Thyroid gland (tissue), 4 donors: ENCODE data around the gene FOXP1. TPM values are rescaled to one million over a fixed set of nuclear protein-coding genes. Genes with fewer than 3 reads are reported as not detected.

Source experiments
- DNase-seq, 2 donors: peaks; one replicate each; pipeline ENCODE4 v3.0.0-alpha.2; 2019
- H3K27ac ChIP-seq, 3 donors: fragments of 200-600 bp; sonication (generic); 1 replicate in 2 of 3; 2 replicates in 1 of 3; pipeline ENCODE4 v1.5.1; 2016 to 2019; ENCODE audit warnings: mild to moderate bottlenecking in 1 of 3, moderate library complexity in 1 of 3
- H3K27me3 ChIP-seq: fragments of 200-600 bp; sonication (generic); one replicate; pipeline ENCODE4 v1.5.1; 2019
- H3K36me3 ChIP-seq, 2 donors: fragments of 200-600 bp; sonication (generic); one replicate each; pipeline ENCODE4 v1.5.1; 2016 to 2019
- H3K4me1 ChIP-seq, 2 donors: fragments of 200-600 bp; sonication (generic); one replicate each; pipeline ENCODE4 v1.5.1; 2017 to 2019
- H3K4me3 ChIP-seq, 3 donors: fragments of 200-600 bp; sonication (generic); replicated peaks in 1 of 3; 1 replicate in 2 of 3; 2 replicates in 1 of 3; pipeline ENCODE4 v1.5.1; 2016; ENCODE audit warnings: mild to moderate bottlenecking in 1 of 3
- H3K9me3 ChIP-seq: fragments of 200-600 bp; sonication (generic); one replicate; pipeline ENCODE4 v1.5.1; 2017
- CTCF ChIP-seq, 6 experiments: fragments of 200-600 bp in 3 of 6; fragments of 450-650 bp in 3 of 6; sonication (generic) in 3 of 6; IDR thresholded peaks; one replicate each; pipeline ENCODE4 v1.5.1; 2016 to 2019; ENCODE audit warnings: antibody characterized with exemption in 6 of 6, mild to moderate bottlenecking in 2 of 6, inconsistent platforms in 1 of 6, moderate library complexity in 1 of 6
- POLR2A ChIP-seq, 2 donors: fragments of 450-650 bp; IDR thresholded peaks; one replicate each; pipeline ENCODE4 v1.6.1; 2017; ENCODE audit warnings: antibody characterized with exemption in 2 of 2, mild to moderate bottlenecking in 2 of 2, moderate library complexity in 1 of 2
- WGBS, 2 donors: methylation state at CpG; one replicate each; pipeline ENCODE4 v1.1.5; 2017; 5-methylcytosine and 5-hydroxymethylcytosine counted together
- intact Hi-C: fragments of 100-400 bp; cut with DNase I; formaldehyde crosslinking; loops from one replicate; pipeline ENCODE4 v1.15.1; 2023
- total RNA-seq, 4 donors: library from RNA; depleted of rRNA; stranded (reverse); fragments of >200 nt; gene quantifications; one replicate each; pipeline ENCODE4 v1.2.3, GENCODE V29; 2016

Gene FOXP1
- total RNA-seq, 4 donors from 2014 or later, result 111 to 187 (median 141) TPM

- no peaks in the 10 kb centered on the region for H3K4me1 ChIP-seq
- no peak for DNase-seq
- WGBS, 2 donors, result 82 to 83% methylated on average over 5 of the region's 5 CpGs
- no peaks in the 10 kb centered on the region for H3K27me3 ChIP-seq
- no peak overlapping the region for H3K4me3 ChIP-seq
- intact Hi-C loops, result no loop called here
- no peaks in the 10 kb centered on the region for H3K36me3 ChIP-seq
- H3K9me3 ChIP-seq, result no peaks in the 10 kb centered on the region
- no peak overlapping the region for H3K27ac ChIP-seq
- TF ChIP-seq CTCF (IDR thresholded peaks at IDR 0.05), result no peak
- TF ChIP-seq POLR2A (IDR thresholded peaks at IDR 0.05), result no peak
These were observed 99.1 kb downstream of the FOXP1 start for GRCh38 chr3:71484452-71484851.

- no peak for DNase-seq
- TF ChIP-seq CTCF (IDR thresholded peaks at IDR 0.05) (no peak), POLR2A (IDR thresholded peaks at IDR 0.05) (no peak)
- no peak overlapping the region for H3K27ac ChIP-seq
- H3K36me3 ChIP-seq, result no peaks in the 10 kb centered on the region
- 93 to 95% methylated on average over 2 of the region's 2 CpGs for WGBS, 2 donors
- H3K4me3 ChIP-seq, result no peak overlapping the region
- H3K4me1 ChIP-seq, result no peaks in the 10 kb centered on the region
- intact Hi-C loops, result no loop called here
- no peaks in the 10 kb centered on the region for H3K9me3 ChIP-seq
- H3K27me3 ChIP-seq, result no peaks in the 10 kb centered on the region
These were observed 99.5 kb downstream of the FOXP1 start for GRCh38 chr3:71484047-71484446.

GRCh38 chr3:71482771-71483170 is 100.8 kb downstream of the FOXP1 start:
- no peak for TF ChIP-seq CTCF (IDR thresholded peaks at IDR 0.05)
- no peak for TF ChIP-seq POLR2A (IDR thresholded peaks at IDR 0.05)
- Histone ChIP-seq H3K27ac (no peak overlapping the region), H3K36me3 (no peaks in the 10 kb centered on the region), H3K9me3 (no peaks in the 10 kb centered on the region), H3K4me3 (no peak overlapping the region), H3K27me3 (no peaks in the 10 kb centered on the region), H3K4me1 (no peaks in the 10 kb centered on the region)
- intact Hi-C loops, result no loop called here
- DNase-seq, result no peak
- WGBS, 2 donors, result 94% methylated on average over 5 of the region's 5 CpGs

- intact Hi-C loops, result no loop called here
These were observed 105.0 kb downstream of the FOXP1 start for GRCh38 chr3:71478568-71478967.

GRCh38 chr3:71476950-71477349 is 106.6 kb downstream of the FOXP1 start:
- TF ChIP-seq POLR2A (IDR thresholded peaks at IDR 0.05) (no peak), CTCF (IDR thresholded peaks at IDR 0.05) (no peak)
- DNase-seq, result no peak
- WGBS, 2 donors, result 96 to 100% methylated on average over 2 of the region's 2 CpGs
- H3K9me3 ChIP-seq, result no peaks in the 10 kb centered on the region
- no peak overlapping the region for H3K4me3 ChIP-seq
- H3K27ac ChIP-seq, result no peak overlapping the region
- H3K36me3 ChIP-seq, result no peaks in the 10 kb centered on the region
- no peaks in the 10 kb centered on the region for H3K27me3 ChIP-seq
- intact Hi-C loops, result no loop called here
- H3K4me1 ChIP-seq, result no peaks in the 10 kb centered on the region

More at GRCh38 chr3:71478568-71478967, 105.0 kb downstream of the FOXP1 start:
- TF ChIP-seq POLR2A (IDR thresholded peaks at IDR 0.05) (no peak), CTCF (IDR thresholded peaks at IDR 0.05) (no peak)
- no peaks in the 10 kb centered on the region for H3K4me1 ChIP-seq
- H3K27ac ChIP-seq, result no peak overlapping the region
- no peaks in the 10 kb centered on the region for H3K9me3 ChIP-seq
- WGBS, 2 donors, result 95% methylated on average over 2 of the region's 2 CpGs
- H3K36me3 ChIP-seq, result no peaks in the 10 kb centered on the region
- no peak for DNase-seq
- H3K27me3 ChIP-seq, result no peaks in the 10 kb centered on the region
- no peak overlapping the region for H3K4me3 ChIP-seq
